Coronary artery (tissue), 2 donors: Measurements from ENCODE around the gene PCDH12.

ENCODE experiments used
- DNase-seq: peaks from one replicate; pipeline ENCODE4 v3.0.0-alpha.2; 2017; ENCODE audit warnings: low spot score
- H3K27ac ChIP-seq, 2 donors: fragments of 200-600 bp; sonication (generic); one replicate each; pipeline ENCODE4 v1.5.1; 2016 to 2019
- H3K4me3 ChIP-seq: fragments of 200-600 bp; sonication (generic); 2 replicates; pipeline ENCODE4 v1.5.1; 2016; ENCODE audit warnings: mild to moderate bottlenecking, moderate library complexity
- CTCF ChIP-seq: fragments of 200-600 bp; sonication (generic); IDR thresholded peaks from one replicate; pipeline ENCODE4 v1.5.1; 2019; ENCODE audit warnings: antibody characterized with exemption

Gene PCDH12

GRCh38 chr5:141958546-141959172 lies 657 bp upstream of the PCDH12 start:
- no peak for DNase-seq
- TF ChIP-seq CTCF, result no peak
- Histone ChIP-seq H3K27ac (peak overlapping the region in 1 of 2 donors; percentile 72), H3K4me3 (peak overlapping the region; percentile 32)

GRCh38 chr5:141957367-141957996 lies 520 bp downstream of the PCDH12 start:
- no peak for TF ChIP-seq CTCF
- no peak for DNase-seq
- Histone ChIP-seq H3K27ac (peak overlapping the region in 1 of 2 donors; percentile 72), H3K4me3 (peak overlapping the region; percentile 57)

- TF ChIP-seq CTCF, result no peak
- Histone ChIP-seq H3K27ac (peak overlapping the region in 1 of 2 donors; percentile 23), H3K4me3 (peak overlapping the region; percentile 24)
These were observed 3.8 kb downstream of the PCDH12 start for GRCh38 chr5:141954194-141954593.

GRCh38 chr5:141952020-141952419 lies 6.0 kb downstream of the PCDH12 start:
- DNase-seq, result no peak
- H3K27ac ChIP-seq, result peak overlapping the region in 1 of 2 donors; percentile 60
- no peak overlapping the region for H3K4me3 ChIP-seq
- TF ChIP-seq CTCF, result no peak

More at GRCh38 chr5:141954194-141954593, 3.8 kb downstream of the PCDH12 start:
- DNase-seq, result no peak

- peak overlapping the region in 1 of 2 donors; percentile 60 for H3K27ac ChIP-seq
- peak overlapping the region; percentile 19 for H3K4me3 ChIP-seq
- DNase-seq, result no peak
- no peak for TF ChIP-seq CTCF
These were observed 6.6 kb downstream of the PCDH12 start for GRCh38 chr5:141951332-141951781.

GRCh38 chr5:141950207-141951005 lies 7.6 kb downstream of the PCDH12 start:
- Histone ChIP-seq H3K4me3 (no peak overlapping the region), H3K27ac (no peak overlapping the region)
- DNase-seq, result no peak
- no peak for TF ChIP-seq CTCF
